CD4-positive, alpha-beta T cell treated with Interferon alpha-2 for 1 hour (primary cell): ENCODE measurements around the gene KCNH4.
"Not testable (repeated sequence)": the region's sequence is repeated elsewhere in the genome, so short reads cannot be mapped to it uniquely, and the experiment has no call there.

Source experiments
- DNase-seq, 2 donors: peaks; one replicate each; pipeline ENCODE4 v3.0.0-alpha.2; 2020 to 2022

The KCNH4 gene

DNA sequence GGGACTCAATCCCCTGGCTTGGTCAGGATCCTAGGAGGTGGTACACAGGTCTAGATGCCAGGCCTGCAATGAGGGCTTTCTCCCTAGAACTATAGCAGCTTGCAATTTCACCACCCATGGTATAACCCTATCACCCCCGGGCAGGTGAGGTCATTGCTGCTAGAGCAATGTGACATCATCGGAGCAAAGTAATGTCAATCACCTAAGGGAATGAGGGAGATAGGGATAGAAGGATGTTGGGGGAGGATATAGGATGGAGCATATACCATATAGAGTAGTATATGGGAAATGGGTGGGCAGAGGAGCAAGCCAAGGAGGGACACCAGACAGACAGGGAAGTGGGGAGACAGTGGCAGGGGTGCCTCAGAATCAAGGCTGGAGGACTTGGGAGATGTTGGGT, 3.3 kb downstream of the KCNH4 start:
- DNase-seq = no peak

DNA sequence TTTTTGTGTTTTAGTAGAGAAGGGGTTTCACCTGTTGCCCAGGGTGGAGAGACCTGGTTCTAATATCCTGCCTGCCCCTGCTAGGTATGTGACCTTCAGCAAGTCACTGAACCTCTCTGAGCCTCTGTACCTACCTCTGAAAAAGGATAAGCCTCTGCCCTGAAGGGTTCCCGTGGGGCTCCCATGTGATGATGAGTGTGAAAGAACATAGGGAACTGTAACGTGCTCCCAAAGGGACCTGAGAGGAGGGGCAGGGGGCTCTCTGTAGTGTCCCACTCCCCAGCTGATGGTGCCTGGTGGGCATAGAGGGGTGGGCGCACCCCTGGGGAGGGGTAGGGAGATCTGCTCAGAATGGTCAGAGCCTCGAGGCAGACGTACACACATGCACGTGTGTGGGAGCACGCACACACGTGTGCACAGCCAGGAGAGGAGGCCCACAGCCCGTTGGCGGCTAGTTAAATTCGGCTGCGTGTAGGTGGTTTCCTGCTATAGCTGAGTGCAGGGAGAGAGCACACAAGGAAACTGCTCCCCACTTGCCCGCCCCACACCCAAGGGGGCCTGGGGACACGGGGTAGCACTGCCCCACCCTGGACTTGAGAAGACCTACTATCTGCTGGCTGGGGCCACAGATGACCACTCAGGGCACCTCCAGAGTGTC, 6.7 kb downstream of the KCNH4 start:
- DNase-seq = no peak

DNA sequence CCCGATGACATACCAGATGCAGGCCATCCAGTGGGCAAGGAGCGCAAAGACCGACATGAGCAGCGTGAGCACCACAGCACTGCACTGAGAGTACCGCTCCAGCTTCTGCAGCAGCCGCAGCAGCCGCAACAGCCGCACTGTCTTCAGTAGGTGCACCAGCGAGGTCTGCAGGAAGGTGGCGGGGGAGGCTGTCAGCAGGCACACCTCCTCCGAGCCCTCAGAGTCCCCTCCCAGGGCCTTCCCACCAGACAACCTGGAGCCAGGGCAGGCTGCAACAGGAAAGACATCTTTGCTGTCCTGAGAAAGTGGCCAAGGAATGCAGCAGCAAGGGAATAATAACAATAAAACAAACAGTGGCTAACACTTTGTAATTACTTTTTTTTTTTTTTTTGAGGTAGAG, 9.1 kb downstream of the KCNH4 start:
- no peak for DNase-seq

DNA sequence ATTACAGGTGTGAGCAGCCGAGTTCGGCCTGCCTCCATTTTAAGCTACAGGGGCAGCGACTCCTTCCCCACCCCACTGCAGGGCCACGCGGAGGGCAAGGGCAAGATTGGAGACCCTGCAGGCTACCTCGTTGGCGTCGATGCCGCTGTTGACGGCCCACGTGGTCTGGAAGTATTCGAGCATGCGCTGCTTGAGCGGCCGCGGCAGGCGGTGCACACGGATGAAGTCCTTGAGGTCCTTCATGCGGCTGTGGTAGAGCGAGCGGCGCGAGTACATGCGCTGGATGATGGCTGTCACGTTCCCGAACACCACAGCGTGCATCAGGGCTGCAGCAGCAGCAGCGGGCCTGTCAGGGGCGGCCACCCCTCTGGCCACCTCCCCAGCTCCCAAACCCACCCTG, 11.6 kb downstream of the KCNH4 start:
- no peak for DNase-seq

DNA sequence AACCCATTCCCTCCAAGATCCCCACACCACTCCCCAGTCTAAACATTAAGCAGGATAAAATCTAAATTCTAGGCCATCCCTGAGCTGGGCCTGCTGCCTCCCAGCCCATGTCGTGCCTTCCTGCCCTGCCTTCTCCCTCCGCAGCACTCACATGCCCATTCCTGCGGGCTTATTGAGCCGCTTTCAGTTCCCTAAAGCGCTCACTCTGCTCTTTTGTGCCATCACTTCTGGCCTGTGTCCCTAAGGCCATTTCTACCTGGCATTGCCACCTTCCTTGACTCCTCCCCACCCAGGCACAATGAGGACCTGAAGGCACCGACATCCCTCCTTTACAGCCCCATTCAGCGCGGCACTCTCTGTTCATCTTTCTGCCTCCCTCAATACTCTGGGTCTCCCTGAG, 13.1 kb downstream of the KCNH4 start:
- DNase-seq = no peak

DNA sequence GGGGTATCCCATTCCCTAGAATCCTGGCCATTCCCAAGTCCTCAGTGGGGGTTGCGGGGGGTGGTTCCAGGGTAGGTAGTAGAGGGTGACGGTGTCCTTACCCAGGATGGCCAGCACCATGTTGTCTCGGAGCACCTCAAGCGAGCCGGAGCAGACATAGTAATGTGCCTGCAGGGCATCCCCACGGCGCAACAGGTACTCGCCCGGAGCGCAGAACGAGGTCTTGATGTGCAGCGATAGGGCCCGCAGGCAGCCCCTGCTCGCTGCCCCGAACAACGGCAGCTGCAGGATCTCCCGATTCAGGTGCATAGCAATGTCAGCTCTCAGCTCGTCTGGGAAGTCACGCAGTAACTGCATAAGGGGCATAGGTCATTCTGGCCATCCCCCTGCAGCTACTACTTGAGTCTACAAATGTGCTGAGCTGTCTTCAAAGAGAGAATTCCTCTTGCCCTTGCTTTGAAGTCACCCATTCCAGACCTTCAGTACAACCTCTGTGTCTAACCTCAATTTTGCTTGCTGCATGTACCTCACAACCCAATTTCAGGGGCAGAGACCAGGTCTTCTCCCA, 14.7 kb downstream of the KCNH4 start:
- no peak for DNase-seq

DNA sequence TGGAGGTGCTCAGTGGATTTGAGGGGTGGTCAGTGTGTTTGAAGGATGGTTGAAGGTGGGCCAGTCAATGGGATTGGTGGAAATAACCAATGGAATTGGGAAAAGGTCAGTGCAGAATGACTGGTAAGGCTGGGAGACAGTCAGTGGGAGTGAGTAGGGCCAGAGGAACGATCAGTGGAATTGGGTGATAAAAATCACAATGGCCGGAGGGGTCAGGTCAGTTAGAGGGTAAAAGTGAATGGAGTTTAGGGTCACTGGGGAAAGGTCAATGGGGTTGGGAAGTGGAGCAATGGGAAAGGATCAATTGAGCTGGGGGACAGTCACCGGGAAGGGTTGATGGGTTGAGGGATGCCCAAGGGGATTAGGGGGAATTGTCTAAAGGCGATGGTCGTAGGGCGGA, 15.2 kb downstream of the KCNH4 start:
- DNase-seq = no peak

DNA sequence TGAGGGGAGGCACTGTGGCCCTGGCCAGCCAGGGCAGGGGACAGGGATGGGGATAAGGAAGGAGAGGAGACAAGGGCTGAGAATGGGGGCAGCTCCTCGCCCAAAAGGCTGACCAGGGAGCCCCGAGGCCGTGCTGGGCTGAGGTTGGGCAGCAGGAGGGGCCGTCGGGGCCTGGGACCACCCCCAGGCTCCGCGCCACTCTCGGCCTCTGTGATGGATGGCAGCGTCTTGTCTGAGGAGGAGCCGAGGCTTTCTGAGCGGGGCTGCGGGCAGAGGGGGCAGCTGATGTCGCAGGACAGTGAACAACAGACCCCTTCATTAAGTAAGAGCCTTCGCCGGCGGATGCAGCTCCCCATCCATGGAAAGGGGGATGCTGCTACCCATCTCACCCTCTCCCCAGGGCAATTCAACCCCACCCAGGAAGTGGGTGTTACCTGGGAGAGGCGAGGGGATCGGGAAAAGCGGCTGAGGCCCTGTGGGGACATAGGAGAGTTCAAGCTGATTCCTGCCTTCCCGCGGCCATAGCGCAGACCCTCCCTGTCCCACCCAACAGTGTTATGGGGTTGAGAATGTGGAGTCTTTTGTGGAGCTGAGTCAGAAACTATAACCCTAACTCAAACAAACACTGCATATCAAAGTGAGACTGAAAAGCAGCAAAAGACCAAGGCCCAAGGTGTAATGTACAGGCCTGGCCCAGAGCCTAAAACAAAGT, 17.1 kb downstream of the KCNH4 start:
- no peak for DNase-seq

DNA sequence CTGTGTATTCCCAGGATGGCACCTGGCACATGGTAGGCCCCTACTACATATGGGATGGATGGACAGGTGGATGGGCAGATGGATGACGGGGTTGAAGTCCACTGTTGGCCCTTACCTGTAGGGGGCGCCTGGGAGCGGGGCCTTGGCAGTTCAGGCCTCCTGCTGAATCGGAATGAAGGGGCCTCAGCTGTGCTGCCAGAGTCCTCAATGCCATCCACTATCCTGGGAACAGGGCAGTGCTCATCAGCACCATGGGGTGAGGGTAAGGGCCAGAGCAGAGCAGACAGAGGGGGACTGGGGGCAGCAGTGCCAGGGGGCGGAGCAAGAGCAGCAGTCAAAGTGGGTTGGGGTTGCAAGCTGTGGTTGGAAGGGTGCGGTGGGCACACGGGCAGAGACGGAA, 17.8 kb downstream of the KCNH4 start:
- peak in 1 of 2 donors; percentile 28 for DNase-seq

DNA sequence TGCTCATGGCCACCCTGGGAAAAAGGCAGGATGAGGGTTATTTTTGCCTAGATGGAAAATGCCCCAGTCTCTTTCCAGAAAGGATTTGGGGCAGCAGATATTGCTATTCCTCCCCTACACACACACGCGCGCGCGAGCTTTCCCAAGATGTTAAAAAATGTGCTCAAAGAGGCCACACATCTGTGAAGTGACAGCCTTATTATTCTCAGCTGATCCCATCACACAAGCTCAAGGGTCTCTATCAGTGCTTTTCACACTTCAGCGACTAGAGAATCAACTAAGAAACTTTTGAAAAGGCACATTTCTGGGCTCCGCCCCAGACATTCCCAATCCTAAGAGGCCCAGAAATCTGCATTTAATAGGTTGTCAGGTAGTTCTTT, 20.4 kb downstream of the KCNH4 start:
- DNase-seq = no peak

DNA sequence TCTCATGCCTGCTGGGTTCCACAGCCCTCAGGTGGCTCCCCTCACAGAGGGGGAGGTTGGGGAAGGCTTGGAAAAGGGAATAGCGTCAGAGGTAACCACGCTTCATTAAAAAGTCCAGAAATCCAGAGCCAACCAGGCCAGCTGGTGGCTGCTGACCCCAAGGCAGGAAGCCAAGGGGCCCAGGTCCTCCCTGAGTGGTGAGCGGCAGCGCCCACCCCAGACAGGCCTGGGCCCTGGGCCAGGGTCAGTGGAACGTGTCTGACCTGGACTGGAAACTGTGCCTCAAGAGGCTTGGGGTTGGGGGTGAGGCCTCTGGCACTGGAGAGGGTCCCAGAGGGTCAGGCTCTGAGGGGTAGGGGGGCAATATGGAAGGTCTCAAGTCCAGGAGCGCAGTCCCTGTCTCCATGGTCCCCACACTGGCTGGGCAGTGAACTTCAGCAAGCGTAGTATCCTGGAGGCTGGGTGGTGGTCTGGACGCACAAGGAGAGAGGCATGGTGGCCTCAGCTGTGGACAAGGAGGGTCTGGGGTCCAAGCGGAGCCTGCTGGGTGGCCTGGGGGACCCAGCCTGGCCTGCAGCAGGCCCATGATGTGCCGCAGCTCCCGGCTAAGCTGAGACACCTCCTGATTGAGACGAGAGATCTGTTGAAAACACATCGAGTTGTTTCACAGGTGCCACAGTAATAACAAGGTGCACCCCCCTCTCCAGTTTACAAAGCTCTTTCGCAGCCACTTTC, 21.0 kb downstream of the KCNH4 start:
- DNase-seq = no peak

DNA sequence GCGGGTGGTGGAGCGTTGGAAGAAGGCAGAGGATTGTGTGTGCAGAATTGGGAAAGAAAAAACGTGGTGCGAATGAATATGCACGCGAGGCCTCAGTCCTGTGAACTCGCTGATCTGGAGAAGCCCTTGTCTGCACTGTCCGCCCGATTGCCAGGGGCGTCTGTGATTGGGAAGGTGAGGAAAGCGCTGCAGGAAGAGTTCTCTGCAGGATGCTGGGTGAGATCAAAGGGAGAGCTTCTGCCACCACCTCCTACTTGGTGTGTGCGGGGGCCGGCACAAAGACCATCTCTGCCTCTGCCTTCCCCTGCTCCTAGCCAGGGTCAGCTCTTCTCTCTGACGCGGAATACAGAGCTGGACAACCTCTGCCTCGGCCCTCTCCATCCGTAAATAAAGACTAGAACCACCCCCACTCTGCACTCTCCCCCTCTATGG, 25.3 kb downstream of the KCNH4 start:
- no peak for DNase-seq

DNA sequence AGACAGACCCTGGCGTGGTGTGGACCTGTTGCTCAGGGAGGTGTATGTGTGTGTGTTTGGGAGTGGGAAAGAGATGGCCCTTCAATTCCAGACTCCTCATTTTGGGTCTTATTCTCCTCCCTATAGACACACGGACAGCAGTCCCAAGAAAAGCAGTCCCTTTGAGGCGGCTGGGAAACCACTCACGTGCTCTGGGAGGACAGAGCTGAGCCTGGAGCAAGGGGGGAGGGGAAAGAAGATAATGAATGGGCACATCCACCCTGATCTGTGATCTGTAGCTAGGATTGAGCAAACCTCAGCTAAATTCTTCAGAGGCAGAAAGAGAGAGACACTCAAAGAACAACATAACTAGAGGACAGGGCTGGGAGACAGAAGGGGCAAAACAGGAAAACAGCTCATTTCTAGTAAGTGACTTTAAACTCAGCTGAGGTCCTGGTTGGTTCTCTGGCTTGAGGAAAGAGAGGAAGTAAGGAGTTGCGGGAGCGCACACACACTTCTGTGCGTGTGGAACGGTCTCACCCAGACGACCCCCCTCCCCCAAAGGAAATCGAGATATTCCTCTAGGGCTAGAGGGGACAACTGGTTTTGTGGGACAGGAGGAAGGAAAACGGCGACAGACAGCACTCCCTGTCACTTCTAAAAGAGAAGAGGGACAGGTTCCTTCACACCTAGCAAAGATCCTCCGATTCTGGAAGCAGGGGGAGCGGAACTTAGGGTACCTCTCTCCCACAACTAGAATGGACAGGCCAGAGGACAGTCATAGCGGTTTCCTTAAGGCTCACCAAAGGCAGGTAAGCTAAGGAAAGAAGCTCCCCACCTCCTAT, 26.8 kb downstream of the KCNH4 start:
- peak; percentile 21 to 44 for DNase-seq

DNA sequence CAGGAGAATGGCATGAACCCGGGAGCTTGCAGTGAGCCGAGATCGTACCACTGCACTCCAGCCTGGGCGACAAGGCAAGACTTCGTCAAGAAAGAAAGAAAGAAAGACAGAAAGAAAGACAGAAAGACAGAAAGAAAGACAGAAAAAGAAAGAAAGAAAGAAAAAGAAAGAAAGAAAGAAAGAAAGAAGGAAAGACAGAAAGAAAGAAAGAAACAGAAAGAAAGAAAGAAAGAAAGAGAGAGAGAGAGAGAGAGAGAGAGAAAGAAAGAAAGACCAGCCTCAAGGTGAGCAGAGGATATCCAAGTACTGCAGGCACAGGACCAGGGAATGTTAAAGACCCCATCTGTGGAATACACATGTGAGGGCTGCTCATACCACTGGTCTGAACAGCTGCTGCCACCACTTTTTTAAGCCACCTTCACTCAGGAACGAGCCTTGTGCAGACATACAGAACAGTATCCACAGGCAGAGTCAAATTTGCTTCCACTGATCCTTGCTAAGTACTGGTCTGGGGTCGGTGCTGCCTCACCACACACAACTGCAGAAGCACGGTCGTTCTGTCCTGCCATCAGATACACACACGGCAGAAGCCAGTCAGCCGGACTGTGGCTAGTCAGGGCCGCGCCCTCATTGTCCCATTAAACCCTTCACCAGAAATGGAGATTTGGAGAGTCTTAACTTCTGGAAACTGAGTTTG, 33.9 kb downstream of the KCNH4 start:
- DNase-seq = no peak

DNA sequence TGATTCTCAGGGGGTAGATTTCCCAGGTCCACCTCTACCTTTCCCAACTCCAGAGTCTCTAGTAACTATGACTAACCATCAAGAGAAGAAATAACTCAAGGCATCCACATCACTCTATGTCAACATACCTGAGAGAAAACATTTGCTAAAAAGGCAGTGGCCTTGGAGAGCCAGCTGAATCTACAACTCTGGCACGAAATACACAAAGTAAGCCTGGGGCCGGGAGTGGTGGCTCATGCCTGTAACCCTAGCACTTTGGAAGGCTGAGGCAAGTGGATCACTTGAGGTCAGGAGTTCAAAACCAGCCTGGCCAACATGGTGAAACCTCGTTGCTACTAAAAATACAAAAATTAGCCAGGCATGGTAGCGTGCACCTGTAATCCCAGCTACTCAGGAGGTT, 37.8 kb downstream of the KCNH4 start:
- not testable (repeated sequence) for DNase-seq

DNA sequence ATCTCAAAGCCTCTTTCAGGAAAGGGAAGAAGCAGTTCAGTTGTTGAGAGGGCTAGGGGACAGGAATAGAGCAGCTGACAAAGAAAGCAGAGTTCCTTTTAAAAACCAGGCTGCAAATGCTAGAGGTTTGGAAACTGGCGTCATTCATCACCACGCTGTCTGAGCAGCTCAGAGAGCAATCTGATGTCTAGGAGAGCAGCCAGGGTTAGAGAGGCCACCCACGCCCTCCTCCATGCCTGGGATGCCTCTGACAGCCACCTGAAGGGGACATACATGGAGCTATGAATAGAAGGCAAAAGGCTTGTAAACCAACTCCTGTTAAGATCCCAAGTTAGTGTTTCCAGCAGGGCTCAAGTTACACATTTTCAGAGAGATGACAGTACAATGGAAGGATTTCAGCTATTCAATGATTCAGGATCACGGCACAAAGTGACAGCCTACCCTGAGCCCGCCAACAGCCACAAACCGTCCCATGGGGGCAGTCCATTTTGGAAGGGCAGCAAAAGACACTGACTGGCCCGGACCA, 38.5 kb downstream of the KCNH4 start:
- DNase-seq = no peak

DNA sequence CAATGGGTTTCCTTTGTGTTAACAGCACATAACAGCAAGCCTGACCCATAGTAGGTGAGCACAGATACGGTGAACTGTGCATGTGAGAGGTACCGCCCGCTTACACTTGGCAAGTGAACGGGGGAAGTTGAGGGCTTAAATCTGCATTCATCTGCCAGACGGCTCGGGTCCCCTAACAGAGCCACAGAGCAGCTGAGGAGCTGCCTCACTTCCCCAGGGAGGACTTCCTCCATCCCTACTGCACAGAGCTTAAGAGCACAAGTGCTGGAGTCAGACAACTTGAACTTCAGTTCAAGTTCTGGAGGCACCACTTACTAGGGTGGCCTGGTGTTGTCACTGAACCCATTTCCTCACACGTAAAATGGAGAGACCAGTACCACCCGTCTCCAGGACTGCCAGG, 39.6 kb downstream of the KCNH4 start:
- DNase-seq = no peak

DNA sequence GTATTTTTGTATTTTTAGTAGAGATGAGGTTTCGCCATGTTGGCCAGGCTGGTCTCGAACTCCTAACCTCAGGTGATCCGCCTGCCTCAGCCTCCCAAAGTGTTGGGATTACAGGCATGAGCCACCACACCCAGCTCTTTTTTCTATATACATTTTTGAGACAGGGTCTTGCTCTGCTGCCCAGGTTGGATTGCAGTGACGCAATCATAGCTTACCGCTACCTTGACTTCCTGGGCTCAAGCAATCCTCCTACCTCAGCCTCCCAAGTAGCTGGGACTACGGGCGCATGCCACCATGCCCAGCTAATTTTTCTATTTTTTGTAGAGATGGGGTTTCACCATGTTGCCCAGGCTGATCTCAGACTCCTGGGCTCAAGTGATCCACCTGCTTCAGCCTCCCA, 40.3 kb downstream of the KCNH4 start:
- DNase-seq = not testable (repeated sequence)

DNA sequence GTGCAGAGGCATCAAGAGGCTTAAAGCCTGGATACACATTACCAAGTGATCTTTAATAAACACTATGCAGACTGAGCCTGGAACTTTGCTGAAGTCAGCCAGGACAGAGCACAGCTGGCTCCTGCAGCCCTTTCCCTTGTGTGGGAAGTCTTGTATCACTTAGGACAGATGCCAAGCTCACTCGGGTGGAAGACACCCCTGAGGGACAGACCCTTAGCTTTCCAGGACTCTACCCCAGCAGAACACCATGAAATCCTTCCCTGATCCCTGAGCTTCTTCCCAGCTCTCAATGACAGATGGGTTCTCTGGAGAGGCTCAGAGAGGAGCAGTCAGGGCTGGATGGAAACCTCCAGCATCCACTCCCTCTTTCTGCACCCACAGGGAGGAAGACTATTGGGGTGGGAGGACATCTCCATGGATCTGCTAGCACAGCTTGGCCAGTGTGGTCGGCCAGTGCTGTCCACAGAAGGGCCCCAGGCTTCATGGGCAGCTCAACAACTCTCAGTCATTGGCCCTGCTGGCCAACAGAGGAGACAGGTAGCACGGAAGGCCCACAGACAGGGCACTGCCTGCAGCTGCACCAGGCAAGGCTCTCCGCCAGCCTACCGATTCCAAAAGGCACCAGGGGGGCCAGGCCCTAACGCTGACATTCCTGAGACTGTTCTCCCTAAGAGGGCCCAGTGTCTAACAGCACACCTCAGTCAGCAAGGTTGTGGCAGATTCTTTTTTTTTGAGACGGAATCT, 42.0 kb downstream of the KCNH4 start:
- no peak for DNase-seq

DNA sequence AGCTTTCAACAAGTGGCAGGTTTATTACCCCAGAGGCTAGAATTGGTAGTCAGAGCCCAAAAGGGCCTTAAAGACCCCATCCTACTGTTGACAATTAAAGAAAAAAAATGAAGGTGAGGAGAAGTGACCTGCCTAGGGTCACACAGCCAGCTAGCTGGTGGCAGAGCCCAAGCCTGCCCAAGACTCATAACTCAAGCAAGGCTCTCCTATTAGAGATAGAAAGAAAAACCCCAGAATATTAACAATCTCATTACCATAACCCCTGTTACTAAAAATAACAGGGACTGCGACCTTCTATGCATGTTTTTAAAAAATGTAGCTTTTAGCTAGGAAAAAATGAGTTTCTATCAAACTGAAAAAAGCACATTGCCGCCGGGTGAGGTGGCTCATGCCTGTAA, 44.3 kb downstream of the KCNH4 start:
- no peak for DNase-seq
